GM23338 (cell line): ENCODE data around the gene ZNF513.

Source experiments
- POLR2AphosphoS5 ChIP-seq: IDR thresholded peaks from 2 replicates; pipeline ENCODE4 v1.6.1; 2016; ENCODE audit warnings: antibody characterized with exemption, low read depth
- TF ChIP-seq, protein P1 (sequence below), 2 experiments: fragments of 200-600 bp in 1 of 2; sonication (generic) in 1 of 2; conservative IDR thresholded peaks; 2 replicates each; pipeline versions ENCODE4 v1.5.1 to v1.6.1; 2016 to 2017; ENCODE audit warnings: antibody characterized with exemption in 2 of 2, low read depth in 2 of 2, mild to moderate bottlenecking in 2 of 2, moderate library complexity in 1 of 2

DNA sequence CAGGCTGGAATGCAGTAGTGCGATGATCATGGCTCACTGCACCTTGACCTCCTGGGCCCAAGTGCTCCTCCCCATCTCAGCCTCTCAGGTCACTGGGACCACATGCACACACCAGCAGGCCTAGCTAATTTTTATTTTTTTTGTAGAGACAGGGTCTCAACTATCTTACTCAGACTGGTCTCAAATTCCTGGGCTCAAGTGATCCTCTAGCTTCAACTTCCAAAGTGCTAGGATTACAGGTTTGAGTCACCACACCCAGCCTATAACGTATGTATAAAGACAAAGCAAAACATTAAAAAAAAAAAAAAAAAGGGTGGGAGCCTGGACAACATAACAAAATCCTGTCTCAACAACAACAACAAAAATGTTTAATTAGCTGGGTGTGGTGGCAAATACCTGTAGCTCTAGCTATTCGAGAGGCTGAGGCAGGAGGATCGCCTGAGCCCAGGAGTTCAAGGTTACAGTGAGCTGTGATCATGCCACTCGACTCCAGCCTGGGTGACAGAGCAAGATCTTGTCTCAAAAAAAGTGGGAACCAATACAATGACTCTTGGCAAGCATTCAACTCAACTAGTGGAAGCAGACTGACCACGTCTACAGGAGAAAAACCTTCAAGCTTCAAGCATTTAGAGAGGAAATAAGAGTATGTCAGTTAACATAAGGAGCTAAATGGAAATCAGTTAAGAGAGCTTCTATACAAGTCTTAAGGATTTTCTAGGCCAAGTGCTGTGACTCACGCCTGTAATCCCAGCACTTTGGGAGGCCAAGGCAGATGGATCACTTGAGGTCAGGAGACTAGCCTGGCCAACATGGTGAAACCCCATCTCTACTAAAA is 26.6 kb downstream of the ZNF513 start:
- no peak for TF ChIP-seq POLR2AphosphoS5
- TF ChIP-seq, protein P1, sequence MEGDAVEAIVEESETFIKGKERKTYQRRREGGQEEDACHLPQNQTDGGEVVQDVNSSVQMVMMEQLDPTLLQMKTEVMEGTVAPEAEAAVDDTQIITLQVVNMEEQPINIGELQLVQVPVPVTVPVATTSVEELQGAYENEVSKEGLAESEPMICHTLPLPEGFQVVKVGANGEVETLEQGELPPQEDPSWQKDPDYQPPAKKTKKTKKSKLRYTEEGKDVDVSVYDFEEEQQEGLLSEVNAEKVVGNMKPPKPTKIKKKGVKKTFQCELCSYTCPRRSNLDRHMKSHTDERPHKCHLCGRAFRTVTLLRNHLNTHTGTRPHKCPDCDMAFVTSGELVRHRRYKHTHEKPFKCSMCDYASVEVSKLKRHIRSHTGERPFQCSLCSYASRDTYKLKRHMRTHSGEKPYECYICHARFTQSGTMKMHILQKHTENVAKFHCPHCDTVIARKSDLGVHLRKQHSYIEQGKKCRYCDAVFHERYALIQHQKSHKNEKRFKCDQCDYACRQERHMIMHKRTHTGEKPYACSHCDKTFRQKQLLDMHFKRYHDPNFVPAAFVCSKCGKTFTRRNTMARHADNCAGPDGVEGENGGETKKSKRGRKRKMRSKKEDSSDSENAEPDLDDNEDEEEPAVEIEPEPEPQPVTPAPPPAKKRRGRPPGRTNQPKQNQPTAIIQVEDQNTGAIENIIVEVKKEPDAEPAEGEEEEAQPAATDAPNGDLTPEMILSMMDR (conservative IDR thresholded peaks at IDR 0.05; ENCODE audit: low read depth in 2 of 2) = no peak
